Brain microvascular endothelial cell (primary cell): Measurements from ENCODE around the gene EYA2.

ENCODE experiments used
- DNase-seq: peaks from one replicate; pipeline ENCODE4 v3.0.0-alpha.2; 2020
- H3K27ac ChIP-seq: fragments of 250-450 bp; sonication (Bioruptor Pico); 2 replicates; pipeline ENCODE4 v1.5.1; 2020; ENCODE audit warnings: mild to moderate bottlenecking, moderate library complexity
- H3K27me3 ChIP-seq: fragments of 250-450 bp; sonication (Bioruptor Pico); replicated peaks from 2 replicates; pipeline ENCODE4 v1.5.1; 2020; ENCODE audit warnings: mild to moderate bottlenecking
- H3K36me3 ChIP-seq: fragments of 250-450 bp; sonication (Bioruptor Pico); replicated peaks from 2 replicates; pipeline ENCODE4 v1.5.1; 2020; ENCODE audit warnings: mild to moderate bottlenecking
- H3K4me3 ChIP-seq: 2 replicates; pipeline ENCODE4 v1.5.1; 2011; ENCODE audit warnings: low read depth, mild to moderate bottlenecking, control low read depth, low read length, moderate library complexity
- CTCF ChIP-seq: IDR thresholded peaks from 2 replicates; pipeline ENCODE4 v1.5.1; 2011; ENCODE audit warnings: low read depth, mild to moderate bottlenecking, moderate library complexity, low read length, control low read depth, inconsistent platforms; ENCODE audit errors: missing control alignments
- in situ Hi-C: cut with HindIII; loops from 2 replicates; pipeline ENCODE4 v1.10.0; 2017; ENCODE audit warnings: low sequenced_read_pairs, low pct_ligation_motif_present

EYA2 gene

GRCh38 chr20:47099825-47100441 lies 205.3 kb downstream of the EYA2 start:
- in situ Hi-C loops, result no loop called here
- no peak for TF ChIP-seq CTCF

GRCh38 chr20:47102629-47103028 lies 208.0 kb downstream of the EYA2 start:
- H3K27ac ChIP-seq, result no peak overlapping the region
- no peak overlapping the region for H3K4me3 ChIP-seq
- no peaks in the 10 kb centered on the region for H3K36me3 ChIP-seq
- TF ChIP-seq CTCF, result no peak
- in situ Hi-C loops, result no loop called here
- no peaks in the 10 kb centered on the region for H3K27me3 ChIP-seq
- no peak for DNase-seq

More at GRCh38 chr20:47099825-47100441, 205.3 kb downstream of the EYA2 start:
- H3K4me3 ChIP-seq, result no peak overlapping the region
- H3K36me3 ChIP-seq, result no peaks in the 10 kb centered on the region
- H3K27ac ChIP-seq, result no peak overlapping the region
- H3K27me3 ChIP-seq, result no peaks in the 10 kb centered on the region
- no peak for DNase-seq

GRCh38 chr20:47106786-47107185 lies 212.1 kb downstream of the EYA2 start:
- no peak for DNase-seq
- no peak overlapping the region for H3K27ac ChIP-seq
- TF ChIP-seq CTCF, result no peak
- in situ Hi-C loops, result no loop called here
- H3K27me3 ChIP-seq, result no peaks in the 10 kb centered on the region
- H3K4me3 ChIP-seq, result no peak overlapping the region
- H3K36me3 ChIP-seq, result no peaks in the 10 kb centered on the region

GRCh38 chr20:47108994-47109393 lies 214.4 kb downstream of the EYA2 start:
- Histone ChIP-seq H3K4me3 (no peak overlapping the region), H3K27me3 (no peaks in the 10 kb centered on the region), H3K27ac (no peak overlapping the region), H3K36me3 (no peaks in the 10 kb centered on the region)
- TF ChIP-seq CTCF, result no peak
- DNase-seq, result no peak
- in situ Hi-C loops, result no loop called here

- in situ Hi-C loops, result no loop called here
- no peak overlapping the region for H3K27ac ChIP-seq
- H3K4me3 ChIP-seq, result no peak overlapping the region
- H3K36me3 ChIP-seq, result no peaks in the 10 kb centered on the region
- no peak for DNase-seq
- TF ChIP-seq CTCF, result no peak
- no peaks in the 10 kb centered on the region for H3K27me3 ChIP-seq
These were observed 216.2 kb downstream of the EYA2 start for GRCh38 chr20:47110819-47111218.

GRCh38 chr20:47111576-47111975 lies 216.9 kb downstream of the EYA2 start:
- H3K27me3 ChIP-seq, result no peaks in the 10 kb centered on the region
- DNase-seq, result no peak
- H3K4me3 ChIP-seq, result no peak overlapping the region
- TF ChIP-seq CTCF, result no peak
- in situ Hi-C loops, result no loop called here
- H3K27ac ChIP-seq, result no peak overlapping the region
- H3K36me3 ChIP-seq, result no peaks in the 10 kb centered on the region
